Body of pancreas (tissue), 4 donors: ENCODE data around the gene CSNK1G1. TPM values are rescaled to one million over a fixed set of nuclear protein-coding genes. Genes with fewer than 3 reads are reported as not detected.

Experiments used
- ATAC-seq: fragments of 150-250 bp; one replicate; pipeline ENCODE4 v1.9.1; 2016
- DNase-seq, 4 donors: peaks; one replicate each; pipeline ENCODE4 v3.0.0-alpha.2; 2019
- H3K27ac ChIP-seq, 4 donors: fragments of 200-600 bp; sonication (generic); 1 replicate in 3 of 4; 2 replicates in 1 of 4; pipeline versions ENCODE4 v1.5.1 to v1.6.1; 2016 to 2019; ENCODE audit warnings: mild to moderate bottlenecking in 1 of 4, mixed read lengths in 1 of 4, moderate library complexity in 1 of 4
- H3K27me3 ChIP-seq, 2 donors: fragments of 200-600 bp; sonication (generic); one replicate each; pipeline ENCODE4 v1.6.0; 2016; ENCODE audit warnings: mild to moderate bottlenecking in 1 of 2
- H3K36me3 ChIP-seq, 2 donors: fragments of 200-600 bp; sonication (generic); replicated peaks in 1 of 2; 2 replicates each; pipeline ENCODE4 v1.5.1; 2016; ENCODE audit warnings: low read depth in 2 of 2; ENCODE audit not compliant: insufficient read depth in 1 of 2
- H3K4me1 ChIP-seq: fragments of 200-600 bp; sonication (generic); one replicate; pipeline ENCODE4 v1.6.0; 2016
- H3K4me3 ChIP-seq, 2 donors: fragments of 200-600 bp; sonication (generic); 1 replicate in 1 of 2; 2 replicates in 1 of 2; pipeline ENCODE4 v1.5.1; 2016 to 2019
- H3K9me3 ChIP-seq, 3 donors: fragments of 200-600 bp; sonication (generic); 1 replicate in 2 of 3; 2 replicates in 1 of 3; pipeline ENCODE4 v1.5.1; 2016
- CTCF ChIP-seq, 7 experiments: fragments of 450-650 bp in 4 of 7; fragments of 200-600 bp in 3 of 7; sonication (generic) in 3 of 7; IDR thresholded peaks; one replicate each; pipeline ENCODE4 v1.5.1; 2016 to 2019; ENCODE audit warnings: antibody characterized with exemption in 7 of 7
- POLR2A ChIP-seq, 3 donors: fragments of 450-650 bp; IDR thresholded peaks; one replicate each; pipeline ENCODE4 v1.6.1; 2016; ENCODE audit warnings: antibody characterized with exemption in 3 of 3, mild to moderate bottlenecking in 2 of 3
- WGBS, 2 donors: methylation state at CpG; one replicate each; pipeline ENCODE4 v1.1.5; 2017; 5-methylcytosine and 5-hydroxymethylcytosine counted together
- intact Hi-C: fragments of 100-400 bp; cut with DNase I; formaldehyde crosslinking; loops from one replicate; pipeline ENCODE4 v1.15.1; 2023
- total RNA-seq, 2 donors: library from RNA; depleted of rRNA; stranded (reverse); fragments of >200 nt; gene quantifications; one replicate each; pipeline ENCODE4 v1.1.0, GENCODE V29; 2016

Gene CSNK1G1
- total RNA-seq, 2 donors from 2014 or later = 6.7 to 13.8 TPM

DNA sequence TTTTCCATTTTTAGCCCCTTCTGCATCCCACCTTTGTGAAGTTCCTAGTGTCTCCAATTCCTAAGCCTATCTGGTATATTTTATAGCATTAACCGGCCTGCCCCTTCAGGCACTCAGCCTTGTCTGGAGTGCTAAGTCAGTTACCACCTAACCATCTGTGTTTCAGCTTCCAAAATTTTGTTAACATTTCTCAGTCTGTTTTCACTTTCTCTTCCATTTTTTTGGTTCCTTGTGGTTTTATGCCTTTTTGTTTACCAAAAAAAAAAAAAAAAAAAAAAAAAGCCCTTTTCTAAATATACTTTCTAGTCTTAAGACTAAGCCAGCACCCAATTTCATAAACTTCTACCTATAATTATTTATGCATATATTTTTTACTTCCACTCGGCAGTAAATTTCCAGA, 92.4 kb downstream of the CSNK1G1 start:
- TF ChIP-seq POLR2A (IDR thresholded peaks at IDR 0.05) = no peak
- no peak for TF ChIP-seq CTCF (IDR thresholded peaks at IDR 0.05)
- no peak for ATAC-seq
- Histone ChIP-seq H3K4me1 (no peaks in the 10 kb centered on the region), H3K36me3 (no peaks in the 10 kb centered on the region), H3K27me3 (no peaks in the 10 kb centered on the region), H3K9me3 (no peaks in the 10 kb centered on the region), H3K27ac (no peak overlapping the region), H3K4me3 (no peak overlapping the region)
- WGBS, 2 donors = 83 to 98% methylated on average over 2 of the region's 2 CpGs
- intact Hi-C loops = no loop called here
- DNase-seq = no peak

GRCh38 chr15:64256051-64256450, 99.9 kb downstream of the CSNK1G1 start:
- no peak for DNase-seq
- intact Hi-C loops = no loop called here
- H3K9me3 ChIP-seq = no peaks in the 10 kb centered on the region
- no peak for ATAC-seq
- H3K27me3 ChIP-seq = no peaks in the 10 kb centered on the region
- no peak overlapping the region for H3K27ac ChIP-seq
- H3K4me1 ChIP-seq = peaks cover 6% of the 10 kb centered on the region
- 71 to 95% methylated on average over 3 of the region's 3 CpGs for WGBS, 2 donors
- H3K4me3 ChIP-seq = no peak overlapping the region
- TF ChIP-seq POLR2A (IDR thresholded peaks at IDR 0.05) = no peak
- TF ChIP-seq CTCF (IDR thresholded peaks at IDR 0.05) = no peak
- H3K36me3 ChIP-seq = no peaks in the 10 kb centered on the region

DNA sequence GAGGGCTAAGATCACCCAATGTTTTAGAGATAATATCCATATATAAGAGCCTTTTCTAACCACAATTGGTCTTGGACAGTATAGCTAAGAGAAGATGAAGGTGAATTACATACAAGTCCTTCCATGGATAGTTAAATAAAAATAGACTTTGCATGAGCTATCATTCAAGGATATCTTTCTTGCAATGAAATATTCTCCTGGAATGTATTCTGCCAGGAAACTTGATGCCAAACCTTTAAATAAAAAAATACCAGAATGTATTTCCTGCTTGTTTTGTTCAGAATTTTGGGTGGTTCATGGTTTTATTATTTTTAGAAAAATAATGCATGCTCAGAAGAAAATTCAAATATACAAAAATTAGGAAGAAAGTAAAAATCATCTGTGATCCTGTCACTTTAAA, 104.3 kb downstream of the CSNK1G1 start:
- H3K27me3 ChIP-seq = no peaks in the 10 kb centered on the region
- H3K4me3 ChIP-seq = no peak overlapping the region
- intact Hi-C loops = no loop called here
- ATAC-seq (no peak), DNase-seq (no peak)
- no peak for TF ChIP-seq POLR2A (IDR thresholded peaks at IDR 0.05)
- no peak for TF ChIP-seq CTCF (IDR thresholded peaks at IDR 0.05)
- no peak overlapping the region for H3K27ac ChIP-seq
- H3K4me1 ChIP-seq = peaks cover 45% of the 10 kb centered on the region
- no peaks in the 10 kb centered on the region for H3K36me3 ChIP-seq
- H3K9me3 ChIP-seq = no peaks in the 10 kb centered on the region

DNA sequence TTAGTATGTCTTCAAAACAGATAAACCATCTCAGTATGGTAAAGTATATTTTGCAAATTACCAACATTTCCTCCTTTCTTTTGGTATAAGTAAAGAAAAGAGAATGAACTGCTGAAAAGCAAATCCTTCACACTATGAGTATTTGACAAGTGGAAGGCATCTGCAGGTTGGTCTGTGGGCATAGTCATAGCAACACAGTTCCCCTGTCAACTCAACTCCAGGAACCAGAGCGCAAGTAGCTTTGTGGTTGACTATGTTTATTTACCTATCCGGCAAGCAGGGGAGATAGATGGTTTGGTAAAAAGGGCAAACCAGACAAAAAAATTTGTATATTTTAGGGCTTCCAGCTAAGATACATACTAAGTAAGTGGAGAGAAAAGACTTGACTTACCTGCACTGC, 104.9 kb downstream of the CSNK1G1 start:
- no peak overlapping the region for H3K27ac ChIP-seq
- 76 to 92% methylated on average over 2 of the region's 2 CpGs for WGBS, 2 donors

More for the DNA sequence above, 104.9 kb downstream of the CSNK1G1 start:
- Histone ChIP-seq H3K4me3 (no peak overlapping the region), H3K4me1 (peaks cover 47% of the 10 kb centered on the region), H3K36me3 (no peaks in the 10 kb centered on the region), H3K27me3 (no peaks in the 10 kb centered on the region), H3K9me3 (no peaks in the 10 kb centered on the region)
- ATAC-seq (no peak), DNase-seq (no peak)
- TF ChIP-seq POLR2A (IDR thresholded peaks at IDR 0.05) = no peak
- TF ChIP-seq CTCF (IDR thresholded peaks at IDR 0.05) = no peak
- intact Hi-C loops = no loop called here
